Measurements from ENCODE around the gene HSP90AA1. TPM values are rescaled to one million over a fixed set of nuclear protein-coding genes. Genes with fewer than 3 reads are reported as not detected.

HSP90AA1 gene
- total and polyA plus RNA-seq, 2 donors (not counting 1 experiment from before 2014, with no cell fraction given) = 190 to 222 TPM

- Histone ChIP-seq H3K4me1 (ENCODE audit: control insufficient read depth in 2 of 2, insufficient read depth in 2 of 2, low read length in 2 of 2) (peaks cover 16 to 20% of the 10 kb centered on the region in 2 donors), H3K4me3 (ENCODE audit: control extremely low read depth in 1 of 5, extremely low read depth in 1 of 5, insufficient read depth in 1 of 5, low read depth in 2 of 5, low read length in 4 of 5) (no peak overlapping the region), H4K20me1 (ENCODE audit: control insufficient read depth, insufficient read depth, low read length, poor library complexity, severe bottlenecking) (no peaks in the 10 kb centered on the region), H3K79me2 (ENCODE audit: control insufficient read depth, insufficient read depth, low read length) (no peaks in the 10 kb centered on the region), H3K27ac (ENCODE audit: low read length in 2 of 2) (no peak overlapping the region), H3K9me3 (ENCODE audit: control extremely low read depth in 1 of 3, control insufficient read depth in 2 of 3, insufficient read depth in 1 of 3, low read length in 2 of 3) (peaks cover 0 to 1% (median under 1%) of the 10 kb centered on the region in 3 donors), H3K4me2 (replicated peaks; ENCODE audit: low read depth, low read length, poor library complexity, severe bottlenecking) (no peak overlapping the region), H2AFZ (ENCODE audit: insufficient read depth, low read depth, low read length, poor library complexity, severe bottlenecking) (no peak overlapping the region), H3K9ac (ENCODE audit: low read length) (no peak overlapping the region), H3K36me3 (replicated peaks in 1 of 2; ENCODE audit: control extremely low read depth in 1 of 2, control insufficient read depth in 1 of 2, extremely low read depth in 1 of 2, insufficient read depth in 2 of 2, low read length in 1 of 2) (no peaks in the 10 kb centered on the region), H3K27me3 (replicated peaks in 1 of 4; ENCODE audit: control extremely low read depth in 1 of 4, control insufficient read depth in 3 of 4, insufficient read depth in 4 of 4, low read length in 3 of 4) (no peaks in the 10 kb centered on the region)
- POLR2A ChIA-PET = no interaction called here
- no peaks in the 10 kb centered on the region for H3K9me3 Mint-ChIP-seq (ENCODE audit: insufficient read depth)
- peaks cover 28% of the 10 kb centered on the region for H3K4me1 Mint-ChIP-seq
- no peak overlapping the region for H3K27ac Mint-ChIP-seq
- H3K27me3 Mint-ChIP-seq = no peaks in the 10 kb centered on the region
- ATAC-seq (ENCODE audit: low read depth) = no peak
- CTCF ChIA-PET = interaction anchor here (1.1 to 1.8 kb wide), 3 partner anchors 9 to 15 kb away, joined by 3 to 12 read pairs (median 4); no protein-coding TSS in a partner anchor
- TF ChIP-seq EZH2 (IDR thresholded peaks at IDR 0.05; ENCODE audit: borderline replicate concordance, insufficient read depth, low read depth, low read length, poor library complexity, severe bottlenecking) = no peak
- TF ChIP-seq CTCF (IDR thresholded peaks at IDR 0.05) = no peak
- intact Hi-C loops (cut with micrococcal nuclease) = no loop called here
- no peak for DNase-seq
- H3K4me3 Mint-ChIP-seq = no peak overlapping the region
- 91% methylated on average over 4 of the region's 4 CpGs for WGBS (ENCODE audit: insufficient coverage)
Observed at GRCh38 chr14:102105369-102105768, 18.5 kb upstream of the HSP90AA1 start.

- Mint-ChIP-seq H3K27ac (peak overlapping the region; percentile 68), H3K4me1 (peaks cover 28% of the 10 kb centered on the region), H3K4me3 (no peak overlapping the region), H3K9me3 (ENCODE audit: insufficient read depth) (no peaks in the 10 kb centered on the region), H3K27me3 (no peaks in the 10 kb centered on the region)
- peak; percentile 63 for DNase-seq
- TF ChIP-seq CTCF (IDR thresholded peaks at IDR 0.05) (no peak), EZH2 (IDR thresholded peaks at IDR 0.05; ENCODE audit: borderline replicate concordance, insufficient read depth, low read depth, low read length, poor library complexity, severe bottlenecking) (no peak)
- H3K27me3 ChIP-seq (replicated peaks in 1 of 4; ENCODE audit: control extremely low read depth in 1 of 4, control insufficient read depth in 3 of 4, insufficient read depth in 4 of 4, low read length in 3 of 4) = no peaks in the 10 kb centered on the region
- H2AFZ ChIP-seq (ENCODE audit: insufficient read depth, low read depth, low read length, poor library complexity, severe bottlenecking) = no peak overlapping the region
- peak; percentile 93 for ATAC-seq (ENCODE audit: low read depth)
- no peaks in the 10 kb centered on the region for H3K9me3 ChIP-seq (ENCODE audit: control extremely low read depth in 1 of 3, control insufficient read depth in 2 of 3, insufficient read depth in 1 of 3, low read length in 2 of 3)
- 79% methylated on average over 3 of the region's 10 CpGs for WGBS (ENCODE audit: insufficient coverage)
- H3K4me2 ChIP-seq (replicated peaks; ENCODE audit: low read depth, low read length, poor library complexity, severe bottlenecking) = peak overlapping the region; percentile 49
- ChIA-PET CTCF (interaction anchor here (0.9 kb wide), 1 partner anchor 142 kb away, joined by 3 read pairs; no protein-coding TSS in a partner anchor), POLR2A (no interaction called here)
- intact Hi-C loops (cut with micrococcal nuclease) = loop anchor here (1.0 kb wide), 2 partner anchors 16 to 36 kb away; partner anchors contain the start of genes HSP90AA1 and WDR20
- no peaks in the 10 kb centered on the region for H3K79me2 ChIP-seq (ENCODE audit: control insufficient read depth, insufficient read depth, low read length)
- H3K4me1 ChIP-seq (ENCODE audit: control insufficient read depth in 2 of 2, insufficient read depth in 2 of 2, low read length in 2 of 2) = peaks cover 16 to 20% of the 10 kb centered on the region in 2 donors
- H3K36me3 ChIP-seq (replicated peaks in 1 of 2; ENCODE audit: control extremely low read depth in 1 of 2, control insufficient read depth in 1 of 2, extremely low read depth in 1 of 2, insufficient read depth in 2 of 2, low read length in 1 of 2) = no peaks in the 10 kb centered on the region
- no peak overlapping the region for H3K4me3 ChIP-seq (ENCODE audit: control extremely low read depth in 1 of 5, extremely low read depth in 1 of 5, insufficient read depth in 1 of 5, low read depth in 2 of 5, low read length in 4 of 5)
- no peak overlapping the region for H3K27ac ChIP-seq (ENCODE audit: low read length in 2 of 2)
- no peak overlapping the region for H3K9ac ChIP-seq (ENCODE audit: low read length)
- no peaks in the 10 kb centered on the region for H4K20me1 ChIP-seq (ENCODE audit: control insufficient read depth, insufficient read depth, low read length, poor library complexity, severe bottlenecking)
Observed at GRCh38 chr14:102103062-102103695, 16.3 kb upstream of the HSP90AA1 start.

Measured in B cell (primary cell).